ENCODE data around the gene ATP8A2. TPM values are rescaled to one million over a fixed set of nuclear protein-coding genes. Genes with fewer than 3 reads are reported as not detected.

ATP8A2 gene
- total RNA-seq, 1 experiment from 2014 or later = 0.26 TPM

- peak; percentile 43 for DNase-seq (ENCODE audit: unreplicated experiment)
- no peak overlapping the region for H3K27ac Mint-ChIP-seq (ENCODE audit: low read depth, unreplicated experiment)
- no TSS peak for BruUV-seq (replicated peaks)
Observed at GRCh38 chr13:25980255-25980654, 608.5 kb downstream of the ATP8A2 start.

GRCh38 chr13:25981060-25981459 lies 609.3 kb downstream of the ATP8A2 start:
- peaks cover 5% of the 10 kb centered on the region for H3K4me1 Mint-ChIP-seq (ENCODE audit: insufficient read depth, unreplicated experiment)
- H3K27ac Mint-ChIP-seq (ENCODE audit: low read depth, unreplicated experiment) = no peak overlapping the region

More at GRCh38 chr13:25980255-25980654, 608.5 kb downstream of the ATP8A2 start:
- Mint-ChIP-seq H3K27me3 (ENCODE audit: insufficient read depth, unreplicated experiment) (no peaks in the 10 kb centered on the region), H3K9me3 (ENCODE audit: unreplicated experiment) (no peaks in the 10 kb centered on the region), H3K4me1 (ENCODE audit: insufficient read depth, unreplicated experiment) (peaks cover 5% of the 10 kb centered on the region), H3K4me3 (ENCODE audit: unreplicated experiment) (no peak overlapping the region), H3K36me3 (ENCODE audit: insufficient read depth, unreplicated experiment) (no peaks in the 10 kb centered on the region)
- POLR2A ChIA-PET = no interaction called here
- no peak for TF ChIP-seq CTCF (IDR thresholded peaks at IDR 0.05; ENCODE audit: unreplicated experiment)
- intact Hi-C loops (cut with micrococcal nuclease) = no loop called here
- CTCF ChIA-PET = no interaction called here

GRCh38 chr13:25982907-25983306 lies 611.1 kb downstream of the ATP8A2 start:
- intact Hi-C loops (cut with micrococcal nuclease) = no loop called here
- no TSS peak for BruUV-seq (replicated peaks)
- no peak for DNase-seq (ENCODE audit: unreplicated experiment)
- TF ChIP-seq CTCF (IDR thresholded peaks at IDR 0.05; ENCODE audit: unreplicated experiment) = no peak
- Mint-ChIP-seq H3K27ac (ENCODE audit: low read depth, unreplicated experiment) (no peak overlapping the region), H3K36me3 (ENCODE audit: insufficient read depth, unreplicated experiment) (no peaks in the 10 kb centered on the region), H3K4me1 (ENCODE audit: insufficient read depth, unreplicated experiment) (no peaks in the 10 kb centered on the region), H3K27me3 (ENCODE audit: insufficient read depth, unreplicated experiment) (no peaks in the 10 kb centered on the region), H3K4me3 (ENCODE audit: unreplicated experiment) (no peak overlapping the region), H3K9me3 (ENCODE audit: unreplicated experiment) (no peaks in the 10 kb centered on the region)
- CTCF ChIA-PET = interaction anchor here (0.7 kb wide), 1 partner anchor 75 kb away, joined by 3 read pairs; no protein-coding TSS in a partner anchor
- POLR2A ChIA-PET = interaction anchor here (0.7 kb wide), 3 partner anchors 17 to 36 kb away, joined by 3 to 4 read pairs (median 3); no protein-coding TSS in a partner anchor

More at GRCh38 chr13:25981060-25981459, 609.3 kb downstream of the ATP8A2 start:
- Mint-ChIP-seq H3K4me3 (ENCODE audit: unreplicated experiment) (no peak overlapping the region), H3K27me3 (ENCODE audit: insufficient read depth, unreplicated experiment) (no peaks in the 10 kb centered on the region), H3K9me3 (ENCODE audit: unreplicated experiment) (no peaks in the 10 kb centered on the region), H3K36me3 (ENCODE audit: insufficient read depth, unreplicated experiment) (no peaks in the 10 kb centered on the region)
- BruUV-seq (replicated peaks) = no TSS peak
- DNase-seq (ENCODE audit: unreplicated experiment) = no peak
- TF ChIP-seq CTCF (IDR thresholded peaks at IDR 0.05; ENCODE audit: unreplicated experiment) = no peak
- POLR2A ChIA-PET = no interaction called here
- intact Hi-C loops (cut with micrococcal nuclease) = no loop called here
- CTCF ChIA-PET = no interaction called here

GRCh38 chr13:25987987-25988386 lies 616.2 kb downstream of the ATP8A2 start:
- no peaks in the 10 kb centered on the region for H3K9me3 Mint-ChIP-seq (ENCODE audit: unreplicated experiment)
- no TSS peak for BruUV-seq (replicated peaks)
- DNase-seq (ENCODE audit: unreplicated experiment) = no peak
- H3K4me3 Mint-ChIP-seq (ENCODE audit: unreplicated experiment) = no peak overlapping the region
- H3K4me1 Mint-ChIP-seq (ENCODE audit: insufficient read depth, unreplicated experiment) = no peaks in the 10 kb centered on the region
- no peak for TF ChIP-seq CTCF (IDR thresholded peaks at IDR 0.05; ENCODE audit: unreplicated experiment)
- H3K27ac Mint-ChIP-seq (ENCODE audit: low read depth, unreplicated experiment) = no peak overlapping the region
- H3K27me3 Mint-ChIP-seq (ENCODE audit: insufficient read depth, unreplicated experiment) = no peaks in the 10 kb centered on the region
- ChIA-PET CTCF (interaction anchor here (0.6 to 1.0 kb wide), 2 partner anchors 36 to 41 kb away, joined by 3 read pairs; no protein-coding TSS in a partner anchor), POLR2A (no interaction called here)
- H3K36me3 Mint-ChIP-seq (ENCODE audit: insufficient read depth, unreplicated experiment) = no peaks in the 10 kb centered on the region
- intact Hi-C loops (cut with micrococcal nuclease) = no loop called here

Data from MCF 10A (cell line).